Smooth muscle cell (in vitro differentiated cells): Measurements from ENCODE around the gene ATP8A2. TPM values are rescaled to one million over a fixed set of nuclear protein-coding genes. Genes with fewer than 3 reads are reported as not detected.

ENCODE experiments used
- DNase-seq: peaks from one replicate; lab custom pipeline; 2025; ENCODE audit not compliant: unreplicated experiment; lab: John Stamatoyannopoulos, UW
- H2AFZ ChIP-seq: fragments of 200-600 bp; sonication (generic); 2 replicates; pipeline ENCODE4 v1.6.0; 2016; ENCODE audit warnings: antibody characterized with exemption, low read depth, mild to moderate bottlenecking
- H3F3A ChIP-seq: fragments of 200-600 bp; sonication (generic); 2 replicates; pipeline ENCODE4 v1.6.0; 2017; ENCODE audit warnings: antibody characterized with exemption, low read depth
- H3K27ac ChIP-seq: fragments of 200-600 bp; sonication (generic); 2 replicates; pipeline ENCODE4 v1.5.1; 2016; ENCODE audit warnings: low read depth, mild to moderate bottlenecking
- H3K27me3 ChIP-seq: fragments of 200-600 bp; sonication (generic); 2 replicates; pipeline ENCODE4 v1.6.1; 2016; ENCODE audit warnings: low read depth, mild to moderate bottlenecking
- H3K36me3 ChIP-seq: fragments of 200-600 bp; sonication (generic); 2 replicates; pipeline ENCODE4 v1.5.1; 2016; ENCODE audit warnings: low read depth
- H3K4me1 ChIP-seq: fragments of 200-600 bp; sonication (generic); 2 replicates; pipeline ENCODE4 v1.5.1; 2016; ENCODE audit warnings: low read depth
- H3K4me2 ChIP-seq: fragments of 200-600 bp; sonication (generic); 2 replicates; pipeline ENCODE4 v1.6.0; 2016; ENCODE audit warnings: mild to moderate bottlenecking
- H3K4me3 ChIP-seq: fragments of 200-600 bp; sonication (generic); 2 replicates; pipeline ENCODE4 v1.5.1; 2016; ENCODE audit warnings: mild to moderate bottlenecking
- H3K79me2 ChIP-seq: fragments of 200-600 bp; sonication (generic); 2 replicates; pipeline ENCODE4 v1.6.0; 2016; ENCODE audit warnings: low read depth, mild to moderate bottlenecking
- H3K9ac ChIP-seq: fragments of 200-600 bp; sonication (generic); 2 replicates; pipeline ENCODE4 v1.6.0; 2016; ENCODE audit warnings: low read depth
- H3K9me3 ChIP-seq: fragments of 200-600 bp; sonication (generic); replicated peaks from 2 replicates; pipeline ENCODE4 v1.5.1; 2016; ENCODE audit warnings: low read depth
- H4K20me1 ChIP-seq: fragments of 200-600 bp; sonication (generic); 2 replicates; pipeline ENCODE4 v1.6.0; 2016; ENCODE audit warnings: low read depth
- CTCF ChIP-seq: fragments of 200-600 bp; sonication (generic); IDR thresholded peaks from 2 replicates; pipeline ENCODE4 v1.5.1; 2017; ENCODE audit warnings: borderline replicate concordance, mild to moderate bottlenecking, antibody characterized with exemption; ENCODE audit not compliant: insufficient read depth, poor library complexity, severe bottlenecking
- WGBS: methylation state at CpG from one replicate; pipeline ENCODE4 v1.1.7; 2016; ENCODE audit warnings: low lambda C conversion rate; 5-methylcytosine and 5-hydroxymethylcytosine counted together
- polyA plus RNA-seq: library from polyadenylated mRNA; unstranded; fragments of >200 nt; fragmentation: Nextera tagmentation; extraction: Ambion mirVana; gene quantifications from 2 replicates; pipeline ENCODE4 v1.2.1, GENCODE V29; 2016
- total RNA-seq: library from RNA; depleted of rRNA; stranded (reverse); fragments of >200 nt; gene quantifications from 2 replicates; pipeline ENCODE4 v1.2.3, GENCODE V29; 2014

The ATP8A2 gene
- total and polyA plus RNA-seq, 2 experiments from 2014 or later: under 0.01 to 0.06 TPM

GRCh38 chr13:25738342-25739196 is 366.8 kb downstream of the ATP8A2 start:
- Histone ChIP-seq H3F3A (no peaks in the 10 kb centered on the region), H3K9ac (no peak overlapping the region), H3K27me3 (no peaks in the 10 kb centered on the region), H4K20me1 (no peaks in the 10 kb centered on the region), H2AFZ (no peak overlapping the region), H3K4me1 (peaks cover 11% of the 10 kb centered on the region), H3K27ac (peak overlapping the region; percentile 72), H3K4me3 (no peak overlapping the region), H3K79me2 (no peaks in the 10 kb centered on the region), H3K9me3 (no peaks in the 10 kb centered on the region), H3K36me3 (no peaks in the 10 kb centered on the region), H3K4me2 (peak overlapping the region; percentile 45)
- TF ChIP-seq CTCF: no peak
- no peak for DNase-seq
- 35% methylated on average over 4 of the region's 4 CpGs for WGBS

GRCh38 chr13:25739376-25739775 is 367.6 kb downstream of the ATP8A2 start:
- Histone ChIP-seq H3K4me2 (peak overlapping the region; percentile 45), H3K27ac (no peak overlapping the region), H3K9me3 (no peaks in the 10 kb centered on the region), H3F3A (no peaks in the 10 kb centered on the region), H3K4me1 (peaks cover 11% of the 10 kb centered on the region), H2AFZ (no peak overlapping the region), H4K20me1 (no peaks in the 10 kb centered on the region), H3K9ac (no peak overlapping the region), H3K36me3 (no peaks in the 10 kb centered on the region), H3K27me3 (no peaks in the 10 kb centered on the region), H3K79me2 (no peaks in the 10 kb centered on the region), H3K4me3 (no peak overlapping the region)
- 88% methylated on average over 1 of the region's 1 CpG for WGBS
- DNase-seq: no peak
- TF ChIP-seq CTCF: no peak

- Histone ChIP-seq H3K36me3 (no peaks in the 10 kb centered on the region), H3K9me3 (no peaks in the 10 kb centered on the region), H2AFZ (no peak overlapping the region), H3K4me1 (peaks cover 18% of the 10 kb centered on the region), H3K27me3 (no peaks in the 10 kb centered on the region), H3K9ac (no peak overlapping the region), H4K20me1 (no peaks in the 10 kb centered on the region), H3K4me2 (no peak overlapping the region), H3F3A (no peaks in the 10 kb centered on the region), H3K27ac (no peak overlapping the region), H3K79me2 (no peaks in the 10 kb centered on the region), H3K4me3 (no peak overlapping the region)
- WGBS: 88% methylated on average over 5 of the region's 5 CpGs
- TF ChIP-seq CTCF: no peak
- DNase-seq: no peak
These were observed 370.0 kb downstream of the ATP8A2 start for GRCh38 chr13:25741796-25742195.

GRCh38 chr13:25742220-25742619 is 370.4 kb downstream of the ATP8A2 start:
- TF ChIP-seq CTCF: no peak
- Histone ChIP-seq H3K4me3 (no peak overlapping the region), H3K4me1 (peaks cover 22% of the 10 kb centered on the region), H3K9ac (no peak overlapping the region), H3K4me2 (no peak overlapping the region), H4K20me1 (no peaks in the 10 kb centered on the region), H3K27ac (no peak overlapping the region), H3F3A (no peaks in the 10 kb centered on the region), H2AFZ (no peak overlapping the region), H3K36me3 (no peaks in the 10 kb centered on the region), H3K9me3 (no peaks in the 10 kb centered on the region), H3K79me2 (no peaks in the 10 kb centered on the region), H3K27me3 (no peaks in the 10 kb centered on the region)
- no peak for DNase-seq
- 91% methylated on average over 2 of the region's 2 CpGs for WGBS
